Activated CD4-positive, alpha-beta memory T cell treated with anti-CD3 and anti-CD28 coated beads for 36 hours (primary cell): ENCODE measurements around the gene HIPK3. TPM values are rescaled to one million over a fixed set of nuclear protein-coding genes. Genes with fewer than 3 reads are reported as not detected.
"Not testable (repeated sequence)": the region's sequence is repeated elsewhere in the genome, so short reads cannot be mapped to it uniquely, and the experiment has no call there.

Experiments used
- CTCF ChIA-PET: fragments of 350-600 bp; sonication (Branson Sonifier 250); formaldehyde crosslinking; loops from one replicate; lab custom pipeline; 2021; ENCODE audit warnings: antibody characterized with exemption, inconsistent platforms; lab: Charles Lee
- POLR2A ChIA-PET: fragments of 350-600 bp; sonication (Branson Sonifier 250); formaldehyde crosslinking; loops from one replicate; lab custom pipeline; 2021; ENCODE audit warnings: antibody characterized with exemption; lab: Charles Lee
- DNase-seq: peaks from one replicate; pipeline ENCODE4 v3.0.0-alpha.2; 2020
- H3K27ac Mint-ChIP-seq: one replicate; pipeline ENCODE4 v1.8.0; 2021; ENCODE audit warnings: mixed read lengths
- H3K27me3 Mint-ChIP-seq: one replicate; pipeline ENCODE4 v1.8.0; 2021; ENCODE audit warnings: mixed read lengths
- H3K36me3 Mint-ChIP-seq: one replicate; pipeline ENCODE4 v1.8.0; 2021; ENCODE audit warnings: mixed read lengths
- H3K4me1 Mint-ChIP-seq: one replicate; pipeline ENCODE4 v1.8.0; 2021; ENCODE audit warnings: low read depth, mixed read lengths
- H3K4me3 Mint-ChIP-seq: one replicate; pipeline ENCODE4 v1.8.0; 2021; ENCODE audit warnings: mild to moderate bottlenecking, mixed read lengths
- H3K9me3 Mint-ChIP-seq: one replicate; pipeline ENCODE4 v1.8.0; 2021; ENCODE audit warnings: mixed read lengths
- intact Hi-C: fragments of 100-400 bp; cut with micrococcal nuclease; formaldehyde crosslinking; loops from one replicate; pipeline ENCODE4 v1.15.1; 2023
- total RNA-seq, 2 experiments: library from RNA; stranded (reverse); gene quantifications; one replicate each; pipeline ENCODE4 v1.2.3, GENCODE V29; 2021

Gene HIPK3
- total RNA-seq, 2 experiments from 2014 or later, result 35.4 TPM

DNA sequence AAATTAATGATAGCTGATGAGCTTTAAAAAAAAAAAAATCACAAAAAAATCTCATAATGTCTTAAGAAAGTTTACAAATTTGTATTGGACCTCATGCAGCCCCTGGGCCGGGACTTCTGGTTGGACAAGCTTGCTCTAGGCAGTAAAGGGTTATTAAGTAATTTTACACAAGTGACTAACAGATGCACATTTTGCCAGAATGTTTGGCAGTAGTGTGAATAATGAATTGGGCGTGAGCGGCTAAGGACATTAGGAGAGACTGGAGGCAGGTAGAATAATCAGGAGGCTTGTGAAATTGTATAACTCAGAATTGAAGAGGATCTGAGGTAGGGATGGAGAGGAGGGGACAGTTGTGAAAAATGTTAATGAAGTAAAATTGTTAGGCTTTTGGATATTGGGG lies 77.4 kb downstream of the HIPK3 start:
- CTCF ChIA-PET, result no interaction called here
- H3K4me1 Mint-ChIP-seq, result peaks cover 3% of the 10 kb centered on the region

DNA sequence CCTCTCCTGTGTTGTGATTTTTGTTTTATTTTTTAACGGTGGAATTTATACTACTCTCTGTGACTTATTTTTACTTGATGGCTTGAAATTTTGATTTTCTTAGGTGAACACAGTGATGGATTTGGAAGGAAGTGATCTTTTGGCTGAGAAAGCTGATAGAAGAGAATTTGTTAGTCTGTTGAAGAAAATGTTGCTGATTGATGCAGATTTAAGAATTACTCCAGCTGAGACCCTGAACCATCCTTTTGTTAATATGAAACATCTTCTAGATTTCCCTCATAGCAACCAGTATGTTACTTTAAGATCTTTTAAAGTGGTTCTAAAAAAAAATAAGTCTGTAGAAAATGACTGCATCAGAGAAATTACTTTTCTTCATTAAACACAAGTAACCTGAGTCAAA lies 82.1 kb downstream of the HIPK3 start:
- Mint-ChIP-seq H3K4me1 (peaks cover 3% of the 10 kb centered on the region), H3K36me3 (peaks cover 15% of the 10 kb centered on the region), H3K9me3 (no peaks in the 10 kb centered on the region), H3K27me3 (no peaks in the 10 kb centered on the region), H3K4me3 (no peak overlapping the region), H3K27ac (no peak overlapping the region)
- intact Hi-C loops, result no loop called here
- ChIA-PET POLR2A (no interaction called here), CTCF (no interaction called here)
- no peak for DNase-seq

More for the DNA sequence above, 77.4 kb downstream of the HIPK3 start:
- Mint-ChIP-seq H3K27me3 (no peaks in the 10 kb centered on the region), H3K9me3 (no peaks in the 10 kb centered on the region), H3K27ac (no peak overlapping the region), H3K4me3 (no peak overlapping the region), H3K36me3 (peaks cover 8% of the 10 kb centered on the region)
- DNase-seq, result no peak
- intact Hi-C loops, result no loop called here
- POLR2A ChIA-PET, result no interaction called here

DNA sequence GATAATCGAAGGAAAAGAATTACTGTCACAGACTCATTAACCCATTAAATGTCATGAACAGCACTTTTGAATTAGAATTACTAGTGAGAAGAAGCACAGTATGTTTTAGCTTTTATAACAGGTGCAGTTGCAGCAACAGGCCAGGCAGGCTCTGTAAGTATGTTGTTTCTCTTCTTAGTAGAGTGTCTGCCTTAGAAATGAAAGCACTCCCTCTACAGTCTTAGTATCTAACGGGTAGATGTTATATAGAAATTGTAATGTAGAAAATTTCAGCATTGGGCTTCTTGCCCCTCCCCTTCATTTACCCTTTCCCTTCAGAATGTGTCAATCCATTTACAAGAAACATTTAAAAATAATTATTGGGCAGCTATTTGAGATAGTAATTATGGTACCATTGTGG lies 87.4 kb downstream of the HIPK3 start:
- ChIA-PET CTCF (interaction anchor here (0.7 to 1.5 kb wide), 5 partner anchors 11 to 398 kb away, joined by 3 to 5 read pairs (median 3); no protein-coding TSS in a partner anchor), POLR2A (no interaction called here)
- Mint-ChIP-seq H3K4me3 (no peak overlapping the region), H3K4me1 (no peaks in the 10 kb centered on the region), H3K9me3 (no peaks in the 10 kb centered on the region), H3K27ac (no peak overlapping the region), H3K27me3 (no peaks in the 10 kb centered on the region), H3K36me3 (peaks cover 15% of the 10 kb centered on the region)
- intact Hi-C loops, result no loop called here
- no peak for DNase-seq

DNA sequence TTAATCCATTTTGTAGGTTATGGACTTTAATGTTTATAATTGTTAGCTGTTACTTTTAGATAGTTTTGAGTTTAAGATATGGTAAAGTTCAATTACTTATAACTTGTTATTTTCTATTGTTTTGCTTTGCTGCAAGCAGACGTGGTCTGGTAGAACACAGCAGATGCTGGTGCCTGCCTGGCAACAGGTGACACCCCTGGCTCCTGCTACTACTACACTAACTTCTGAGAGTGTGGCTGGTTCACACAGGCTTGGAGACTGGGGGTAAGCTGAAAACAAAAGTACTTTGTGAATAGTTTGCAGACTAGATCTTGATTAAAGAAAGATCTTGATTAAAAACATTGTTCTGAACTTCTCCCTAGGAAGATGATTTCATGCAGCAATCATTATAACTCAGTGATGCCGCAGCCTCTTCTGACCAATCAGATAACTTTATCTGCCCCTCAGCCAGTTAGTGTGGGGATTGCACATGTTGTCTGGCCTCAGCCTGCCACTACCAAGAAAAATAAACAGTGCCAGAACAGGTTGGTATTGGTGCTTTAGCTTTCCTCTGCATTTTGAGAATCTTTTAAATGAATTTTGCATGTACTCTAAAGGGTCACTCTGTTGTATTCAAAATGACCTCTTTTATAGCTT lies 90.4 kb downstream of the HIPK3 start:
- intact Hi-C loops, result no loop called here
- Mint-ChIP-seq H3K9me3 (no peaks in the 10 kb centered on the region), H3K27me3 (no peaks in the 10 kb centered on the region), H3K4me3 (no peak overlapping the region), H3K27ac (no peak overlapping the region), H3K36me3 (peaks cover 19% of the 10 kb centered on the region), H3K4me1 (no peaks in the 10 kb centered on the region)
- ChIA-PET CTCF (interaction anchor here (0.6 kb wide), 1 partner anchor 124 kb away, joined by 3 read pairs; no protein-coding TSS in a partner anchor), POLR2A (no interaction called here)
- no peak for DNase-seq

DNA sequence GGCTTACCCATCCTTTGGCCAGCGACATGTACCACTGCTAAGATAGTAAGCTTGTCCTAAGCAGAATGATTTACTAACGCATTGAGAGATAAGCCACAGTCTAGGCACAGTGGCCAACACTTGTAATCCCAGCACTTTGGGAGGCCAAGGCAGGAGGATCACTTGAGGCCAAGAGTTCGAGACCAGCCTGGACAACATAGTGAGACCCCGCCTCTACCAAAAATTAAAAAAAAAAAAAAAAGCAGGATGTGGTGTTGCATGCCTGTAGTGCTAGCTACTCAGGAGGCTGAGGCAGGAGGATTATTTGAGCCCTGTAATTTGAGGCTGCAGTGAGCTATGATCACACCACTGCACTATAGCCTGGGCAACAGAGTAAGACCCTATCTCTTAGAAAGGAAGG lies 93.1 kb downstream of the HIPK3 start:
- intact Hi-C loops, result no loop called here
- no peak overlapping the region for H3K27ac Mint-ChIP-seq
- H3K27me3 Mint-ChIP-seq, result no peaks in the 10 kb centered on the region
- no peak for DNase-seq
- ChIA-PET POLR2A (no interaction called here), CTCF (interaction anchor here (0.6 kb wide), 1 partner anchor 583 kb away, joined by 3 read pairs; no protein-coding TSS in a partner anchor)
- no peaks in the 10 kb centered on the region for H3K9me3 Mint-ChIP-seq
- peaks cover 26% of the 10 kb centered on the region for H3K36me3 Mint-ChIP-seq
- no peaks in the 10 kb centered on the region for H3K4me1 Mint-ChIP-seq
- H3K4me3 Mint-ChIP-seq, result no peak overlapping the region

DNA sequence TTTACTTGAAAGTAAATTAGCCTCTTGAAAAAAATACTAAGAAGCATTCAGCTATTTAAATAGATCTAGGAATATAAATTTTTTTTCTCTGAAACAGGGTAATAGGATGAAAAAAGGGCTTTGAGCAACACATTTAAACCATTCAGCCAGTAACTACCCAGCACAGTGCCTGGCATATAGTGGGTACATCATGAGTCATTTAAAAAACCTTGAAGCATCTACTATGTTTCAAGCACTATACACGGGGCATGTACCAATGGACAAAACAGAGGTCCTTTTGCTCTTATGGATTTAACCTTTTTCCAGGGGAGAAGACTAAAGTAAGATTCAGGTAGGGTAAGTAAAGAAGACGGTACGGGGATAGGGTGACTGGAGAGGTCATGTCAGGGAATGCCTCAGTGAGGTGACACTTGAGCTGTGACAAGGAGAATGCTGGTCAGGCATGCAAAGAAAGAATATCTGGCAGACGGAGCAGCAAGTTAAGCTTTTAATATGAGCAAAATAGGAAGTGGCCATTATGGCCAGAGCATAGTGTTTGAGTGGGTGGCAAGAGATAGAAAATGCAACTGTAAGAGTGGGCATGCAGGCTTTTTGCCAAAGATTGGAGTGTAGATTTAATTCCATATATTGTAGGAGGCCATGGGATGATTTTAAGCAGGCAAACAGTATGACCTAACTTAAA lies 101.1 kb downstream of the HIPK3 start:
- Mint-ChIP-seq H3K4me3 (no peak overlapping the region), H3K27me3 (no peaks in the 10 kb centered on the region), H3K36me3 (peaks cover 3% of the 10 kb centered on the region), H3K27ac (no peak overlapping the region), H3K4me1 (peaks cover 2% of the 10 kb centered on the region), H3K9me3 (no peaks in the 10 kb centered on the region)
- no peak for DNase-seq
- intact Hi-C loops, result no loop called here
- ChIA-PET POLR2A (no interaction called here), CTCF (interaction anchor here (1.5 to 3.4 kb wide), 2 partner anchors 193 to 384 kb away, joined by 4 to 13 read pairs; no protein-coding TSS in a partner anchor)

DNA sequence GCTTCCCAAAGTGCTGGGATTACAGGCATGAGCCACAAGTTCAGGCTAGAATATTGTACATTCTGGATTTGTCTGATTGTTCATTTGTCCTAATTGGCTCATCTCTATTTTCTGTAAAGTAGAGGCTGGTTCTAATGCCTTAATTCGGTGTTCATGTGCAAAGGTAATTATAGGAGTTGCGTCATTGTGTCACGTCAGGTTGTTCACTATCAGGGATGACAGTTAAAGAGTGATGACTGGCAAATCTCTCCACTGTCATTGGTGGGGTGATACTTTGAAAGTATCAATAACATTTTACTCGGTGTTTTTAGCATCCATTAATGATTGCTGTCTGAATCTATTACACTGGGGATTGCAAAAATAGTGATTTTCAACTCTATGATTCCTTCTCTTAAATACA lies 103.5 kb downstream of the HIPK3 start:
- Mint-ChIP-seq H3K27ac (no peak overlapping the region), H3K27me3 (peaks cover 2% of the 10 kb centered on the region), H3K9me3 (no peaks in the 10 kb centered on the region), H3K4me1 (peaks cover 2% of the 10 kb centered on the region), H3K4me3 (no peak overlapping the region), H3K36me3 (no peaks in the 10 kb centered on the region)
- intact Hi-C loops, result loop anchor here (10.0 kb wide), 1 partner anchor 184 kb away; no protein-coding TSS in a partner anchor
- ChIA-PET CTCF (interaction anchor here (1.2 to 3.4 kb wide), 3 partner anchors 12 to 382 kb away, joined by 3 to 13 read pairs (median 4); no protein-coding TSS in a partner anchor), POLR2A (interaction anchor here (0.5 kb wide), 1 partner anchor 325 kb away, joined by 3 read pairs; no protein-coding TSS in a partner anchor)
- DNase-seq, result no peak

DNA sequence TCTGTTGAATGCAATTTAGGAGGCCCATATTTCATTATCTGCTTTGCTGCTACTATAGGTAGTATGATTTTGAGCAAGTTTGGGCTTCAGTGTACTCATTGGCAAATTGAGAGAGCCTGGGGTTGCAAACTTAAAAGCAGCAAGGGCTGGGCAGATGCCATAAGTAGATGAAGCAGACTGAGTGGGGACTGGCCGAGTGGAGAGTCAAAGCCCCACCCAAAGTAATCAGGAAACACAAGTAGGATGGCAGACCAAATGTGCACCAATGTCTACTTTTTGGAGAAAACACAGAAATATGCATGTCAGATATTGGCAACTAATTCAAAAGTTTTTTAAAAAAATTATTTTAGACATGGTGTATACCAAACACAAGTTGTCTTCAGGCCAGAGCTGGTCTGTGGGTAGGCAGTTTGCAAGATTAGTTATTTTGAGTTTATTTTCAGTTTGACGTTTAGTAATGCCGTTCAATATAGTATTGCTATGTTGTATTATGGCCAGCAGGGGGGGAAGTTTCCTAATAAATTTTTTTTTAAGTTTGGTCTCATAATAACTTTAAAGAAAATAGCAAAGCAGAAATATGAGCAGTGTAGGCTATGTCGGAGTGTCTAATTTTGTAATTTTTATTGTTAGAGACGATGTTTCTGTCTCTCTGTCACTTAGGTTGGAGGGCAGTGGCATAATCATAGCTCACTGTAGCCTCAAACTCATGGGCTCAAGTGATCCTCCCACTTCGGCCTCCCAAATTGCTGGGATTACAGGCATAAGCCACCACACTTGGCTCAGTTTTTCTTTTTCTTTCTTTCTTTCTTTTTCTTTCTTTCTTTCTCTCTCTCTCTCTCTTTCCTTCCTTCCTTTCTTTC lies 105.1 kb downstream of the HIPK3 start:
- POLR2A ChIA-PET, result no interaction called here
- Mint-ChIP-seq H3K27me3 (peaks cover 2% of the 10 kb centered on the region), H3K4me3 (no peak overlapping the region), H3K27ac (no peak overlapping the region), H3K4me1 (peaks cover 2% of the 10 kb centered on the region), H3K9me3 (no peaks in the 10 kb centered on the region), H3K36me3 (no peaks in the 10 kb centered on the region)
- intact Hi-C loops, result loop anchor here (1.0 to 10.0 kb wide), 4 partner anchors 183 to 467 kb away; no protein-coding TSS in a partner anchor
- DNase-seq, result no peak
- CTCF ChIA-PET, result interaction anchor here (0.6 to 2.6 kb wide), 9 partner anchors 10 to 469 kb away, joined by 3 to 17 read pairs (median 3); no protein-coding TSS in a partner anchor

DNA sequence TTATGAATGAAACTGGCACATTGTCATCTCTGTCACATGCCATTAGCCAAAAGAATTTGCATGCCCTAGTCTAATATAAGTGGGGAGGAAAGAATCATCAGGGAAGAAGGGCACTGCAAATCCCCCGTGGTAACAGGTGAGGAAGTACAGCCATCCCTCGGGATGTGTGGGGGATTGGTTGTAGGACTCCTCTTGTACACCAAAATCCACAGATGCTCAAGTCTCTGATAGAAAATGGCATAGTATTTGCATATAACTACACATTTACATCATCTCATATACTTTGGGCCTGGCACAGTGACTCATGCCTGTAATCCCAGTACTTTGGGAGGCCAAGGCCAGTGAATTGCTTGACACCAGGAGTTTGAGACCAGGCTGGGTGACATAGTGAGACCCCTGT lies 109.7 kb downstream of the HIPK3 start:
- CTCF ChIA-PET, result interaction anchor here (0.8 to 1.3 kb wide), 2 partner anchors 375 to 376 kb away, joined by 3 to 4 read pairs; no protein-coding TSS in a partner anchor
- H3K36me3 Mint-ChIP-seq, result no peaks in the 10 kb centered on the region
- peaks cover 2% of the 10 kb centered on the region for H3K4me1 Mint-ChIP-seq
- no peak for DNase-seq
- POLR2A ChIA-PET, result no interaction called here
- no peak overlapping the region for H3K4me3 Mint-ChIP-seq
- intact Hi-C loops, result loop anchor here (10.0 kb wide), 1 partner anchor 178 kb away; no protein-coding TSS in a partner anchor
- H3K9me3 Mint-ChIP-seq, result no peaks in the 10 kb centered on the region
- peaks cover 3% of the 10 kb centered on the region for H3K27me3 Mint-ChIP-seq
- H3K27ac Mint-ChIP-seq, result no peak overlapping the region

DNA sequence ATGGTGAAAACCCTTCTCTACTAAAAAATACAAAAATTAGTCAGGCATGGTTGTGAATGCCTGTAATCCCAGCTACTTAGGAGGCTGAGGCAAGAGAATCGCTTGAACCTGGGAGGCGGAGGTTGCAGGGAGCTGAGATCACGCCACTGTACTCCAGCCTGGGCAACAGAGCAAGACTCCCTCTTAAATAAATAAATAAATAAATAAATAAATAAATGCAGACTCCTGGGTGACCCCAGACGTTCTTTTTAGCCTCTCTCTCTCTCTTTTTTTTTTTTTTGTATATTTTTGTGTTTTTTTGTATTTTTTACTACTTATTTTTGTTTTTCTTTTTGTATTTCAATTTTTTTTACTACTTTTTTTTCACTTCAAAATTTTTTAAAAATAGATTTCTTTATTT lies 111.3 kb downstream of the HIPK3 start:
- CTCF ChIA-PET, H3K27me3 Mint-ChIP-seq, H3K4me3 Mint-ChIP-seq, POLR2A ChIA-PET, DNase-seq, H3K9me3 Mint-ChIP-seq, H3K27ac Mint-ChIP-seq, H3K4me1 Mint-ChIP-seq, H3K36me3 Mint-ChIP-seq: not testable (repeated sequence)
- intact Hi-C loops, result loop anchor here (10.0 kb wide), 1 partner anchor 176 kb away; no protein-coding TSS in a partner anchor

DNA sequence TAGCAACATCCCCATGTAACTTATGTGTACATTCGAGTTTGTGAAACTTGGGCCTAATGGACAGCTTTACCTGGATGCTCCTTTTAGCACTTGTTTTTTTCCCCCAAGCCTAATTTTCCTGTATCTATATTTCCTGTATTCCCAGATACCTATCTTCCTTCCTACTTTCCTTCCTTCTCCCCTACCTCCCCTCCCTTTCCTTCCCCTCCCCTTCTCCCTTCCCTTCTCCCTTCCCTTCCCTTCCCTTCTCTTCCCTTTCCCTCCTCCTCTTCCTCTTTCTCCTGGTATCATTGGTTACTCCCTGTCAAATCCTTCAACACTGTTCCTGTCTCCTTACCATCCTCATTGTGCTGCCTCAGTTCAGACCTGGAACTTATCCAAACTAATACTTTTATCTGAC lies 111.8 kb downstream of the HIPK3 start:
- intact Hi-C loops, result loop anchor here (10.0 kb wide), 1 partner anchor 176 kb away; no protein-coding TSS in a partner anchor

More for the DNA sequence above, 111.8 kb downstream of the HIPK3 start:
- no peak for DNase-seq
- no peaks in the 10 kb centered on the region for H3K9me3 Mint-ChIP-seq
- ChIA-PET POLR2A (no interaction called here), CTCF (no interaction called here)
- H3K27ac Mint-ChIP-seq, result no peak overlapping the region
- H3K4me1 Mint-ChIP-seq, result no peaks in the 10 kb centered on the region
- peaks cover 13% of the 10 kb centered on the region for H3K27me3 Mint-ChIP-seq
- no peak overlapping the region for H3K4me3 Mint-ChIP-seq
- H3K36me3 Mint-ChIP-seq, result no peaks in the 10 kb centered on the region
